ENCODE results near the gene SNTG2. TPM values are rescaled to one million over a fixed set of nuclear protein-coding genes. Genes with fewer than 3 reads are reported as not detected.

Gene SNTG2
- total RNA-seq, 4 donors from 2014 or later: 1.9 to 14.0 (median 6.7) TPM

DNA sequence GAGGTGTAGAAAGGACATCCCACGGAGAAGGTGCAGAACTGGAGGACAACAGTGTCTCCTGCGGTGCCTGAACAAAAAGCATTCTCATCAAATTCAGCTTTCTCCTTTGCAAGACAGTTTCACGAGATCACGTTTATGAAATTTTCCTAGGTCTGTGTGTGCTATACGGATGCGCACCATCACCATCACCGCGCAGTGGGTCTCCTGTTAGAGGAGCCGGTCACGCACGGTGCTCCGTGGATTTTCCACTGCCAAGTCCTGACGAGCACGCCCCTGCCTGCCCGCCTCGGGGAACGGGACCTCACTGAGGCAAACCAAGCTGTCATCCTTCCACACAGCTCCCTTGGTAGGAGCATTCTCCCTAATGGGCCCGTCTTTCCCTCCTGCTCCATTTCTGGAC is 322.2 kb downstream of the SNTG2 start:
- ATAC-seq (ENCODE audit: low FRiP score): no peak
- TF ChIP-seq CTCF (IDR thresholded peaks at IDR 0.05): no peak
- no peak for DNase-seq (ENCODE audit: low spot score)

DNA sequence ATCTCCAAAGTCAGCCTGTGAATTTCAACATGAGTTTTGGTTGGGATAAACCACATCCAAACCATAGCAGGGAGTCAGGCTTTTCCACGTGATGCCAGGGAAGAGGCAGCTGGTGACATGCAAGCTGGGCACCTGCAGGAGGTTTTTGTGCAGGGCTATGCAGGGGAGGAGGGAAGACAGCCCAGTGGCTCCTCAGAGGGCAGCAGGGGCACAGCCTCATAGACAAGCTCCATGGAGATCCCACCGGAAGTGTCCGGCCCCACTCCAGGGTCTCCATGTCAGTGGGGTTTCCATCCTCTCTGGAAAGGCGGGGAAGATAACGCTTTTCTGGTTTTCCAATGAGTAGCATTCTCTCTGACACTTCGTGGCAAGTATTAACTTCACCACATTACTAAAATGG is 327.0 kb downstream of the SNTG2 start:
- DNase-seq (ENCODE audit: low spot score) (no peak), ATAC-seq (ENCODE audit: low FRiP score) (no peak)
- no peak for TF ChIP-seq CTCF (IDR thresholded peaks at IDR 0.05)

GRCh38 chr2:1278125-1278524 is 327.5 kb downstream of the SNTG2 start:
- DNase-seq (ENCODE audit: low spot score) (no peak), ATAC-seq (ENCODE audit: low FRiP score) (no peak)
- TF ChIP-seq CTCF (IDR thresholded peaks at IDR 0.05): no peak

DNA sequence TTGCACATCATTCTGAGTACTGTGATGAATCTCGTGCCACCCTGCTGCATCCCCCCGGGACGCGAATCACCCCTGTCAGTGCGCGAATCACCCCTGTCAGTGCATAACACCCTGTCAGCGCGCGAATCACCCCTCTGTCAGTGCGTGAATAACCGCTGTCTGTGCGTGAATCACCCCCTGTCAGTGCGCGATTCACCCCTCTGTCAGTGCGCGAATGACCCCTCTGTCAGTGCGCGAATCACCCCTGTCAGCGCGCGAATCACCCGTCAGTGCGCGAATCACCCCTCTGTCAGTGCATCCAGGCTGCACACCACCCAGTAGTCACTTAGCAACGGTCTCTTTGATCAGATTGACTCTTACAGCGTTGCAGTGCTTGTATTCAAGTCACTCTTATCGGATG is 328.2 kb downstream of the SNTG2 start:
- ATAC-seq (ENCODE audit: low FRiP score): no peak
- no peak for TF ChIP-seq CTCF (IDR thresholded peaks at IDR 0.05)
- no peak for DNase-seq (ENCODE audit: low spot score)

- no peak for DNase-seq (ENCODE audit: low spot score)
- no peak for TF ChIP-seq CTCF (IDR thresholded peaks at IDR 0.05)
- peak; percentile 38 for ATAC-seq (ENCODE audit: low FRiP score)
These were observed 331.9 kb downstream of the SNTG2 start for GRCh38 chr2:1282552-1282951.

DNA sequence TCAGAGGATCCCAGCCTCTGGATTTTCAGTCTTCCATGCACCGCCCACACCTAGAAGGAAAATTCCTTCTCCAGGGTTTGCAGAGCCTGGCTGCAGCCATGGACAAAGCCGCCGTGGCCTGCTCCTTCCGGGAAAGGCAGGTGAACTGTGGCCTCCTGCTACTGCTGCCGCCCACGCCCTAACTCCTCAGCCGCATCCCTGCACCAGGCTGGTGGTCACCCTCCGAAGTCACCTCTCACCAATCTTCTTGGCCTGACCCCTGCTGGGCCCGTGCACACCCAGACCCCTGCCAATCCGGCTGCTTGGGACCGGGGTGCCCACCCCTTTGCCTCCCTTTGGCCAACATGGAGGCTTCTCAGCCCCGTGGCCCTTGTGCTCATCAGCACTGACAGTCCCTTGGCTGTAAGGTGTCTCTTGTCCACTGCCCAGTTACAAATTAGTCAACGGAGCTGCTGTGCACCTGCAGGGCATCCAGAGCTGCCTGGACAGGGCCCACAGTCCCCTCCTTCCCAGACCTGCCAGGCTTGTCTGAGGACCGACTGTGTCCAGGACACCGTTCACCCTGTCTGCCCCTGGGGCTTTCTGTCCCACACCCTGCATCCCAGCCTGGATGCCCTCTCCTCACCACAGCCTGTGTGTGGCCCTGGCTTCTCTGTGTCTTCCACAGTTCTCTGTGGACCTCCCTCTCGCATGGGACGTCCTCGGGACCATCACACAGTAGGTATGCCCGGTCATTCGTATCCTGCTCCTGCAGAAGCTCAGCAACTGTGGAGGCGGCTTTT is 332.6 kb downstream of the SNTG2 start:
- peak; percentile 38 for ATAC-seq (ENCODE audit: low FRiP score)
- TF ChIP-seq CTCF (IDR thresholded peaks at IDR 0.05): no peak
- no peak for DNase-seq (ENCODE audit: low spot score)

DNA sequence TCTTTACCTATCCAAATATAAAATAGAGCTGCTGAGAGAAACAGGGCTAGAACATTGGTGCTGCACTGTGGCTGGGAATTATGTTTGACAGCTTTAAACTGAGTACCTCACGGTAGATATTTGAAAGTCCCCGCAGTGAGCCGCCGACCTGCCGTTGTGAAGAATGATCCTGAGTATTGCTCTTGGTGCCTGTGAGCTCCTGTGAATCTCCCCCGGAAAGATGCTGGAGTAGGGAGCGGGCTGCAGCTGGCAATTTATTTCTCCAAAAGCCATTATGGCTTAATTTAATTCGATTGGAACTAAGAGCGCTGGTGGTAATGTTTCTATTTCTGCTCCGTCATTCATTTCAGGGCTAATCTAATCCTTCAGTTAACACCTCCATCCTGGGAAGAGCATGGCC is 333.2 kb downstream of the SNTG2 start:
- no peak for TF ChIP-seq CTCF (IDR thresholded peaks at IDR 0.05)
- ATAC-seq (ENCODE audit: low FRiP score): no peak
- DNase-seq (ENCODE audit: low spot score): no peak

Measured in omental fat pad (tissue), 4 donors.